HG02970 (cell line): ENCODE measurements around the gene SMOC2.

Experiments used
- ATAC-seq: cut with Tn5 transposase; IDR thresholded peaks from one replicate; pipeline ENCODE4 v1.9.1; 2021; ENCODE audit warnings: mild to moderate bottlenecking, moderate library complexity, moderate number of reproducible peaks; ENCODE audit not compliant: unreplicated experiment, low FRiP score

The SMOC2 gene

DNA sequence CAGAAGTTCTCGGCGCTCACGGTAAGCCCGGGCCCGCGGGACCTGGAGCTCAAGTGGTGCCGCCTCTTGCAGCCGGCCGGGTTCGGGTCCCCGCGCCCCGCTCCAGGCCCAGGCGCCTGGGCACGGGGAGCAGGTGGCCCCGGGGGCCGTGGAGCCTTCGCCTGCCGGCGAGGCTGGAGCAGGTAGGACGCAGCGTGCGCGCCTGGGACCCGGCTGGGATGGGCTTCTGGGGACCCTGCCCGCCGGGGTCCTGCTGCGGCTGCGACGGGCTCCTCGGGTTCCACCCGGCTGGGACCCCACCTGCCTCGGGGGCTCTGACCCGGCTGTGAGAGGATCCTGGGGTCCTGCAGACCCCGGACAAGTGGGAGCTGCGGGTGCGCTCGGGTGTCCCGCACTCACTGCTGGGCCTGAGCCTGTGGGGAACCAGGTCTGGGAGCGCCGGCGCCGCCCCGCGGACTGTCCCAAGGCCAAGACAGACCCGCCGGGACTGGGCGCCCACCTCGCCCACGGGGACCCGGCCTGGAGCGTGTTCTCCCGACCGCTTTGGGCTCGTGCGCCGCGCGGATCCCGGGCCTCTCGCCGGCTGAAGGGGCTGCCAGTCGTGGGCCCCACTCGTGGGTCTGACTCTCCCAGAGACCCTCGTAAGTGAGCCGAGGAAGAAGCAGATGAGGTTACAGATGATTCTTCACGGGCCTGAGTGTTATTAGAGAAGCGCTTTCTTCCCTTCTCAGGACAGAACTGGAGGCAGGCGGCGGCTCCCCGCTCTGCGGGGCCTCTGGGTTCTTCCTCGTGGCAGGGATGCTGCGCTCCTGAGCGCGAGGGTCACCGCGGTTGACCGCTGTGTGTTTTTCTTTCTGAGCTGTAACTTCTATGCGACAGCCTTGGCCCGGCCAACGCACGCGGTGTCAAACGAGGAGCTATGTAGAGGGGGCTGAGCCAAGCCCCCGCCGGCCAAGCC lies 729 bp downstream of the SMOC2 start:
- no peak for ATAC-seq

- no peak for ATAC-seq
Observed at GRCh38 chr6:168442646-168443045, 1.7 kb downstream of the SMOC2 start.

DNA sequence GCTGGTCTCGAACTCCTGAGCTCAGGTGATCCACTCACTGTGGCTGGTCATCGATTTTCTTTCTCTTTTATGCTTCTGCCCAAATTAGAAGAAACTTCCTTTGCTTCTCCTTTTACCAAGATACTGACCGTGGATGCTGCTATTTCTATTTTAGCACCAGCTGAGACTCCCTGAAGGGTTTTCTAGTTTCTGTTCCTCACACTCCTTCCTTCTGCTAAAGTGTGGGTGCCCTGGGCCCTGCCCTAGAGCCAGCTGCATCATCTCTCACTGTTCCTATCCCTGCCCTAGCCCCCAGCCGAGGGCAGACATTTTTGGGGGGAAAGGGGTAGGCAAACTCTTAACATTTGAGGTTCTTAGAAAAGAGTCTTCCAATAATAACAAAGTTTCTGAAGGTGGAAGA lies 6.3 kb downstream of the SMOC2 start:
- ATAC-seq, result no peak

GRCh38 chr6:168447700-168448099 lies 6.7 kb downstream of the SMOC2 start:
- no peak for ATAC-seq

- no peak for ATAC-seq
Observed at GRCh38 chr6:168448243-168448855, 7.4 kb downstream of the SMOC2 start.

- ATAC-seq, result no peak
Observed at GRCh38 chr6:168450917-168451316, 9.9 kb downstream of the SMOC2 start.

DNA sequence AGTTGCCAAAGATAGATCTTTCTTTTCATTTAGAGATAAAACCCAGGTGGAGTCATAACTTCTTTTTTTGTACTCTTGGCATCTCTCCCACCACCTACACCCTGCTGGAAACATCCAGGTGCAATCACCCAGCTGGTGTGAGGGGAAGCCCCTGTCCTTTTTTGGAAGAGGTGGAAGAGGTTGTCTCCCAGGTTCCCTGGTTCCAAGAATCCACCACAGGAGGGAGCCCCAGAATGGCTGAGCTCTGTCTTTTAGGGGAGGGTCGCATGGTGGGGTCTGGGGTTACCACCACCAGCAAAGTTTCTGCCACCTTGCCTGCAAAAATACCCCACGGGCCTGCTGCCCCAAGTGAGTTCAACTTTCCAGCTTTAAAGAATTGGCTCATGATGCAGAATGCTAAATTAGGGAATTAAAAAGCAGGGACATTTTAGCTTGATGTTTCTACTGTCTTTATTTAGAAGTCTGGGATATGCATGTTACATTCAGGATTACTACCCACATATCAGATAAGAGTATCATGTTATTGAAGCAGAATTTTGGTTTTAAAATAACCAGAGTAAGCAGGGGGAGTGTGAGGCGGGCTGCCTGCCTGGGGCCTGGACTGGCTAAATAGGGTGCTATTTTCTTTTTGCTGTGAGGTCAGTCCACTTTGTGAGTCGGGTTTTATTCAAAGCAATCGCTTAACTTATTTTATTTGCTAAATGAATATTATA lies 11.0 kb downstream of the SMOC2 start:
- no peak for ATAC-seq

- ATAC-seq, result no peak
Observed at GRCh38 chr6:168452685-168453377, 11.8 kb downstream of the SMOC2 start.

- no peak for ATAC-seq
Observed at GRCh38 chr6:168455847-168456530, 15.0 kb downstream of the SMOC2 start.

DNA sequence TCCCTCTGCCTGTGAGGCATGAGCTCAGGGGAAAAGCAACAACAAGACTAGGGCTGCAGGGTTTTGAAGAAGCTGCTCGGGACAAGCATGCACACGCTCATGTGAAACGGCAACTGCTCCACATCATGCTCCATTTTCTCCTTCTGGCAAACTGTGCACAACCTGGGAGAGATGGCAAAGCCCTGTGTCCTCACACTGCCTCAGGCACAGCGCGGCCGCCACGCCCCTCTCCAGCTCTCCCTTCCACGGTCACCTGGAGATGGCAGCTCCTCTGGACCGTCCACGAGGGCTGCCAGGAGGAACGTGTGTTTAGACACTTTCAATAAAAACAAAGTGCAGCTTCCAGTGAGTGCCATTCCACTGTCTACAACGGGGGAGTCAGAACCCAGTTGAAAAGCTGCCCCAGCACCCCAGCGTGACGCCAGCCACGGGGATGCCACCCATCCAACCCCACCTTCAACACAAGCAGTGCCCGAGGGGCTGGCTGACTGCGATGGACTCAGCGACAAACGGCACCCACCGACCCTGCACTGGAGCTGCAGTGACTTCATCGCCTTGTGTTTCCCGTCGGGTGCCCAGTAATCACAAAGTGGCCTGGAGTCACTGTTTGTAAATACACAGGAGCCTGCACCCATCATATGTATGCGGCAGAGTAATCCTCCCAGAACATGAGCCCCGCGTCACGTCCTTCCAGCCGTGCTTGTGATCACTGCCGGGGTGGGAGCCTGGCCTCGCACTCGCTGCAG lies 16.1 kb downstream of the SMOC2 start:
- ATAC-seq, result no peak

GRCh38 chr6:168457653-168457934 lies 16.6 kb downstream of the SMOC2 start:
- no peak for ATAC-seq

- no peak for ATAC-seq
Observed at GRCh38 chr6:168458101-168458500, 17.1 kb downstream of the SMOC2 start.

DNA sequence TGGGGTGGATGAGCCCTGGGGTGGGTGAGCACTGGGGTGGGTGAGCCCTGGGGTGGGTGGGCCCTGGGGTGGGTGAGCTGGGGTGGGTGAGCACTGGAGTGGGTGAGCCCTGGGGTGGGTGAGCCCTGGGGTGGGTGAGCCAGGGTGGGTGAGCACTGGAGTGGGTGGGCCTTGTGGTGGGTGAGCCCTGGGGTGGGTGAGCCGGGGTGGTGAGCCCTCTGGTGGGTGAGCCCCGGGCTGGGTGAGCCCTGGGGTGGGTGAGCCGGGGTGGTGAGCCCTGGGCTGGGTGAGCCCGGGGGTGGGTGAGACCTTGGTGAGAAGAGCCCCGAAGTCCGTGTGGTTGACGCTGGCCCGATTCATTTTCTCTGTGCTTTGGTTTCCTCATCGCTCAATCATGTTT lies 18.6 kb downstream of the SMOC2 start:
- no peak for ATAC-seq

DNA sequence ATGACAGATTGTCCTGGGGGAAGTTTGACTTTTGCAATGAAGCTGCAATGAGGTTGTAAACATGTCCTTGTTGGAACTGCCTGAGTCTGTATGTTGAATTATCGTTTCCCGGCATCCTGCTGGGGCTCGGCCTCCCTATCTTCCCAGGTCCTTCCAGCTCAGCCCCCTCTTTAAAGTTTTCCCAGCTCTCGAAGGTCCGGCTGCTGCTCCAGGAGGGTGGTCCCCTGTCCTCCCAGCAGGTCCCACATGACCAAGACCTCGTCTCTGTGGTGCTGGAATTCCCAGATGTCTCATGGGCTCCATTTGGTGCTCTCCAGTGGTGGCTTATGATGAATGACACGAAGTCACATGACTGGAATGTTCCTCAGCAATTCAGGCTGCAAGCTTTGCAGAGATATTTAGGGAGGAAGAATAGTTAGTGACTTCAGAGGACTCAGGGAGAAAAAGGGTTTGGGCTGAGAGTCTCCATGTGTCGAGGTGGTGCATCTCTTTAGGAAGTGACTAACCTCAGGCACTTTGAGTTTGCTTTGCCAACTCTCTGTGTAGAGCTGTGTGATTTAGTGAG lies 21.4 kb downstream of the SMOC2 start:
- ATAC-seq, result no peak

- ATAC-seq, result no peak
Observed at GRCh38 chr6:168464546-168464945, 23.6 kb downstream of the SMOC2 start.

GRCh38 chr6:168468045-168468444 lies 27.1 kb downstream of the SMOC2 start:
- ATAC-seq, result no peak

- no peak for ATAC-seq
Observed at GRCh38 chr6:168469521-168469920, 28.5 kb downstream of the SMOC2 start.

GRCh38 chr6:168469926-168470325 lies 28.9 kb downstream of the SMOC2 start:
- ATAC-seq, result no peak

- ATAC-seq, result no peak
Observed at GRCh38 chr6:168472363-168472762, 31.4 kb downstream of the SMOC2 start.
